ENCODE results near the gene DHH. TPM values are rescaled to one million over a fixed set of nuclear protein-coding genes. Genes with fewer than 3 reads are reported as not detected.

The DHH gene
- total RNA-seq, 1 experiment from 2014 or later, result 0.15 TPM

DNA sequence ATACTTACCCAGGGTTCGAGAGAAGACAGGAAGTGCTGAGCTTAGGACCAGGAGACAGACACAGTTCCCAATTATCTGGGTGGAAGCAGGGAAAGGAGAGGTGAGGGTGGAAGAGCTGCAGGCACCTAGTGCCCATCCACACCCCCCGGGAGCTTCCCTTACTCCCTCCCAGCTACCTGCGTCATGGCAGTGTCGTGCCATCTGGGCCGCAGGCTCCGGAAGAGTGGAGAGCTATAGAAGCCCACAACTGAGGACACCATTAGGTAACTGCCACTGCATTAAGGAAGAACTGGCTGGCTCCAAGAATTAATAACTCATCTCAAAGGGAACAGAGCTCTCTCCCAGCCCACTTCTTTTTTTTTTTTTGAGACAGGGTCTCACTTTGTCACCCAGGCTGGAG, 5.8 kb upstream of the DHH start:
- TF ChIP-seq JAZF1 (CRISPR knock-in tag; IDR thresholded peaks at IDR 0.05) (no peak), ZNF416 (CRISPR knock-in tag; IDR thresholded peaks at IDR 0.05) (no peak), TEAD4 (CRISPR knock-in tag; IDR thresholded peaks at IDR 0.05) (no peak), ZNF671 (CRISPR knock-in tag; IDR thresholded peaks at IDR 0.05) (no peak), ARID4B (CRISPR knock-in tag; IDR thresholded peaks at IDR 0.05; ENCODE audit: borderline replicate concordance) (no peak), NR3C1 (CRISPR knock-in tag; conservative IDR thresholded peaks at IDR 0.05; ENCODE audit: low read depth) (no peak), ZNF425 (CRISPR knock-in tag; conservative IDR thresholded peaks at IDR 0.05) (no peak)
- TF ChIP-seq, protein P1, sequence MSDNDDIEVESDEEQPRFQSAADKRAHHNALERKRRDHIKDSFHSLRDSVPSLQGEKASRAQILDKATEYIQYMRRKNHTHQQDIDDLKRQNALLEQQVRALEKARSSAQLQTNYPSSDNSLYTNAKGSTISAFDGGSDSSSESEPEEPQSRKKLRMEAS (CRISPR knock-in tag; IDR thresholded peaks at IDR 0.05), result no peak
- TF ChIP-seq, protein P2, sequence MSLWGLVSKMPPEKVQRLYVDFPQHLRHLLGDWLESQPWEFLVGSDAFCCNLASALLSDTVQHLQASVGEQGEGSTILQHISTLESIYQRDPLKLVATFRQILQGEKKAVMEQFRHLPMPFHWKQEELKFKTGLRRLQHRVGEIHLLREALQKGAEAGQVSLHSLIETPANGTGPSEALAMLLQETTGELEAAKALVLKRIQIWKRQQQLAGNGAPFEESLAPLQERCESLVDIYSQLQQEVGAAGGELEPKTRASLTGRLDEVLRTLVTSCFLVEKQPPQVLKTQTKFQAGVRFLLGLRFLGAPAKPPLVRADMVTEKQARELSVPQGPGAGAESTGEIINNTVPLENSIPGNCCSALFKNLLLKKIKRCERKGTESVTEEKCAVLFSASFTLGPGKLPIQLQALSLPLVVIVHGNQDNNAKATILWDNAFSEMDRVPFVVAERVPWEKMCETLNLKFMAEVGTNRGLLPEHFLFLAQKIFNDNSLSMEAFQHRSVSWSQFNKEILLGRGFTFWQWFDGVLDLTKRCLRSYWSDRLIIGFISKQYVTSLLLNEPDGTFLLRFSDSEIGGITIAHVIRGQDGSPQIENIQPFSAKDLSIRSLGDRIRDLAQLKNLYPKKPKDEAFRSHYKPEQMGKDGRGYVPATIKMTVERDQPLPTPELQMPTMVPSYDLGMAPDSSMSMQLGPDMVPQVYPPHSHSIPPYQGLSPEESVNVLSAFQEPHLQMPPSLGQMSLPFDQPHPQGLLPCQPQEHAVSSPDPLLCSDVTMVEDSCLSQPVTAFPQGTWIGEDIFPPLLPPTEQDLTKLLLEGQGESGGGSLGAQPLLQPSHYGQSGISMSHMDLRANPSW (CRISPR knock-in tag; conservative IDR thresholded peaks at IDR 0.05; ENCODE audit: low read depth), result no peak
- Mint-ChIP-seq H3K27ac (no peak overlapping the region), H3K27me3 (ENCODE audit: low read depth) (peaks cover 5% of the 10 kb centered on the region), H3K4me1 (peaks cover 5% of the 10 kb centered on the region), H3K9me3 (no peaks in the 10 kb centered on the region), H3K36me3 (peaks cover 42% of the 10 kb centered on the region), H3K4me3 (no peak overlapping the region)
- no peak for ATAC-seq
- POLR2A ChIA-PET, result no interaction called here
- no peak for DNase-seq (ENCODE audit: low spot score)
- CTCF ChIA-PET, result interaction anchor here (0.6 to 14.5 kb wide), 7 partner anchors 8 to 135 kb away, joined by 3 to 216 read pairs (median 18); partner anchors contain the start of gene LMBR1L

DNA sequence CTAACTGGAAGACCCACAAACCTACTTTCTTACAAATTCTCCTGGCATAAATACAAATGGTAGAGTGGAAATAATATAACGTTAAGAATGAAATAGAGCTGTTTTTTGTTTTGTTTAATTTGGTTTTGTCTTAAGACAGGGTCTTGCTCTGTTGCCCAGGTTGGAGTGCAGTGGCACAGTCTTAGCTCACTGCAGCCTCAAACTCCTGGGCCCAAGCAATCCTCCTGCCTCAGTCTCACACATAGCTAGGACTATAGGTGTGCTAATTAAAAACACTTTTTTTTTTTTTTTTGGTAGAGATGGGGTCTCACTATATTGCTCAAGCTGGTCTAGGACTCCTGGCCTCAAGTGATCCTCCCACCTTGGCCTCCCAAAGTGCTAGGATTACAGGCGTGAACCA, 4.1 kb upstream of the DHH start:
- Mint-ChIP-seq H3K9me3 (no peaks in the 10 kb centered on the region), H3K27ac (no peak overlapping the region), H3K4me1 (peaks cover 14% of the 10 kb centered on the region), H3K4me3 (no peak overlapping the region), H3K27me3 (ENCODE audit: low read depth) (peaks cover 22% of the 10 kb centered on the region), H3K36me3 (peaks cover 33% of the 10 kb centered on the region)
- ChIA-PET POLR2A (interaction anchor here (0.7 to 1.2 kb wide), 4 partner anchors 22 to 43 kb away, joined by 3 to 4 read pairs (median 4); partner anchors contain the start of gene TUBA1B), CTCF (interaction anchor here (0.6 to 14.5 kb wide), 30 partner anchors 11 to 244 kb away, joined by 3 to 216 read pairs (median 4); partner anchors contain the start of genes LMBR1L, PRPH, RHEBL1 and TROAP)
- ATAC-seq (no peak), DNase-seq (ENCODE audit: low spot score) (no peak)
- no peak for TF ChIP-seq ZBTB21 (CRISPR knock-in tag; IDR thresholded peaks at IDR 0.05; ENCODE audit: borderline replicate concordance)
- peak; percentile 64; the same call in 1 of the 2 replicates for TF ChIP-seq ZNF121 (CRISPR knock-in tag; IDR thresholded peaks at IDR 0.05)

GRCh38 chr12:49098035-49098451, 3.4 kb upstream of the DHH start:
- ATAC-seq, result peak; percentile 73
- H3K9me3 Mint-ChIP-seq, result no peaks in the 10 kb centered on the region
- peak; percentile 87 for DNase-seq (ENCODE audit: low spot score)
- H3K4me3 Mint-ChIP-seq, result no peak overlapping the region
- peaks cover 29% of the 10 kb centered on the region for H3K36me3 Mint-ChIP-seq
- no peak overlapping the region for H3K27ac Mint-ChIP-seq
- ChIA-PET POLR2A (interaction anchor here (1.0 kb wide), 2 partner anchors 23 to 34 kb away, joined by 3 to 4 read pairs; no protein-coding TSS in a partner anchor), CTCF (interaction anchor here (0.6 to 14.5 kb wide), 28 partner anchors 11 to 245 kb away, joined by 3 to 216 read pairs (median 4); partner anchors contain the start of genes LMBR1L, PRPH, RHEBL1 and TROAP)
- H3K4me1 Mint-ChIP-seq, result peaks cover 21% of the 10 kb centered on the region
- peaks cover 29% of the 10 kb centered on the region for H3K27me3 Mint-ChIP-seq (ENCODE audit: low read depth)
- TF ChIP-seq ATF2 (CRISPR knock-in tag; IDR thresholded peaks at IDR 0.05; ENCODE audit: borderline replicate concordance, low read depth), result no peak
- TF ChIP-seq, protein P3, sequence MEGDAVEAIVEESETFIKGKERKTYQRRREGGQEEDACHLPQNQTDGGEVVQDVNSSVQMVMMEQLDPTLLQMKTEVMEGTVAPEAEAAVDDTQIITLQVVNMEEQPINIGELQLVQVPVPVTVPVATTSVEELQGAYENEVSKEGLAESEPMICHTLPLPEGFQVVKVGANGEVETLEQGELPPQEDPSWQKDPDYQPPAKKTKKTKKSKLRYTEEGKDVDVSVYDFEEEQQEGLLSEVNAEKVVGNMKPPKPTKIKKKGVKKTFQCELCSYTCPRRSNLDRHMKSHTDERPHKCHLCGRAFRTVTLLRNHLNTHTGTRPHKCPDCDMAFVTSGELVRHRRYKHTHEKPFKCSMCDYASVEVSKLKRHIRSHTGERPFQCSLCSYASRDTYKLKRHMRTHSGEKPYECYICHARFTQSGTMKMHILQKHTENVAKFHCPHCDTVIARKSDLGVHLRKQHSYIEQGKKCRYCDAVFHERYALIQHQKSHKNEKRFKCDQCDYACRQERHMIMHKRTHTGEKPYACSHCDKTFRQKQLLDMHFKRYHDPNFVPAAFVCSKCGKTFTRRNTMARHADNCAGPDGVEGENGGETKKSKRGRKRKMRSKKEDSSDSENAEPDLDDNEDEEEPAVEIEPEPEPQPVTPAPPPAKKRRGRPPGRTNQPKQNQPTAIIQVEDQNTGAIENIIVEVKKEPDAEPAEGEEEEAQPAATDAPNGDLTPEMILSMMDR (IDR thresholded peaks at IDR 0.05), result peak; percentile 92
